NCI-H510A (cell line): ENCODE results near the gene SHMT2.

Source experiments
- DNase-seq: peaks from one replicate; lab custom pipeline; 2025; lab: John Stamatoyannopoulos, UW

SHMT2 gene

DNA sequence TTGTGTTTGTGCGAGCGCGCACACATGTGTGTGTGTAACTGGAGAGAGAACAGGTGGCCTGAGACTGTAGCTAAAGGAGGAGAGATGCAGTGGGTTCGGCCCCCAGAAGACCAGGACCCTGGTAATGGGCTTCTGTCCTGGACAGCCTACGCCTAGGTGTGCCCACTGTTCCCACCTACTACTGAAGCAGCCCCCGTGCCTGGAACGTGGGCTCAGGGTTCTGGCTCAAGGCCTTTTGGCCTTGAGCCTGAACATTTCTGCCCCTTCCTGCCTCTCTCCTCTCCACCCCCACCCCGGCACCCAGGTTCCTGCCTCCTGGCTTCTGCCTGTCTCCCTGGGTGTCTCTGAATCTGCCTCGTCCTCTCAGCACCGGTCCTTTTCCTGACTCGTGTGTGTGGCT lies 14.4 kb upstream of the SHMT2 start:
- no peak for DNase-seq

GRCh38 chr12:57215668-57216013 lies 13.9 kb upstream of the SHMT2 start:
- DNase-seq, result no peak

GRCh38 chr12:57216014-57216911 lies 13.2 kb upstream of the SHMT2 start, which contains the start of gene NXPH4:
NXPH4 (plus strand) TSS chr12:57216794; CDS start chr12:57216970, 176 bp downstream.
- peak; percentile 55 for DNase-seq

GRCh38 chr12:57216921-57217879 lies 12.3 kb upstream of the SHMT2 start:
- DNase-seq, result no peak

- no peak for DNase-seq
Measured at GRCh38 chr12:57218030-57218853, 11.3 kb upstream of the SHMT2 start.

DNA sequence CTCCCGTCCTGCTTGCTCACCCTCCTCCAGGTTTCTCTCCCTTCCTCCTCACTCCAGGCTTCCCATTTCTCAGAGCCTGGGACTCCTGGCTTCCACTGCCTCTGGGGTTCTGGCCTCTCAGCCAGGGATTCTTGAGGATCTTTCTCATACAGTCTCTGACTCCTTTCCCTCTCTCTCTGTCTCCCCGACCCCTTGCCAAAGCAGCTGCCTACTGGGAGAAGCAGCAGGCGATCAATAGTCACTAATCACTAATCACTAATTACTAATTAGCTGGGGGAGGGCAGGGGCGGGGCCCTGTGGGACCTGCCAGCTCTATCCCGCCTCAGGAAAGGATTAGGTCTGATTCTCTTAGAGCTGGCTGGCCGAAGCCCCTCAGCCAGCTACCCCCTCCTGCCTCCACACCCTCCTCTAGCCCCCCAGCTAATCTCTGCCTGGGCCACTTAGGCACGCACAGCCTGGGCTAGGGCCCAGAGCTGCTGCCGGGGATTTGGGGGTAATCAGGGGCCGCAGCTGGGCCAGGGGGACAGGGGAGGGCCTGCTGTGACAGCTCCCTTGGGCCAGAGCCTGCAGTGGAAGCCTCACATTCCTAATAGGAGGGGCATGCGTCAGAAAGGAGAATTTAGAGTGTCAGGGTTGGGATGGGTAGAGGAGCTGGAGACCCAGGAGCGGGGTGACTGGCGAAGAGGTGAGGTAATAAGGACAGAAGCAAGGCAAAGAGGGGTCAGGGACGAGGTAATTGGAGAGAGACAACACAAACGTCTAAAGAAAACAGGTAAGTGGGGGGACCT lies 10.1 kb upstream of the SHMT2 start:
- DNase-seq, result no peak

DNA sequence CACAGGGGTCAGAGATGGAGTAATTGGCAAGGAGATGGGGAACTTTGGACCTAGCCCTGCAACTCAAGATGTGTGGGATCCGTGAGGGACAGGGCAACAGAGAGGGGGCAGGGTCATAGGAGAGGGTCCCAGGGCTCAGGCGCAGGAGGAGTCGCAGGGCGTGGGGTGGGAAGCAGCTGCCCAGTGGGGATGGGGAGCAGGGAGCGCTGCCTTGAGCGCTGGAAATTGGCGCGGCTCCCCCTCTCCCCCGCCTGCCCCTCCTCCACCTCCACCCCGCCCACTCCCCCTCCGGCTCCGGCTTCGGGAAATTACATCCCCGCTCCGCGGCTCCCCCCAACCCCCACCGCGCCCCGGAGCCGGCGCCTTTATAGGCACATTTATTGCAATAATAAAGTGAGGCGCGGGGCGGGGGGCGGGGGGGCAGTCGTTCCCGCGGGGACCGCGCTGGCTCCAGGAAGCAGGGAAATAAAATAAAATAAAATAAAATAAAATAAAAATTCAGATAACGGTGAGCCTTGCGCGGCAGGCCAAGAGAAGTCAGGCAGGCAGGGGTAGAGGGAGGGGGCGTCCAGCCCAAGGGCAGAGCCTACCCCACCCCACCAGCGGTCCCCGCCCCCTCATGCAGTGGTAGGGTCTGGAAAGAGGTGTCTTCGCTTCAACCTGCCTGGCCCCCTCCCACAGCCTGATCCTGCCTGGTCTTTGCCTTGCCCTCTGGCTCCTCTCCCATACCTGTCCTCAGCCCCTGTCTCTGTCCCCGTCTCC lies 9.3 kb upstream of the SHMT2 start:
- DNase-seq, result no peak

DNA sequence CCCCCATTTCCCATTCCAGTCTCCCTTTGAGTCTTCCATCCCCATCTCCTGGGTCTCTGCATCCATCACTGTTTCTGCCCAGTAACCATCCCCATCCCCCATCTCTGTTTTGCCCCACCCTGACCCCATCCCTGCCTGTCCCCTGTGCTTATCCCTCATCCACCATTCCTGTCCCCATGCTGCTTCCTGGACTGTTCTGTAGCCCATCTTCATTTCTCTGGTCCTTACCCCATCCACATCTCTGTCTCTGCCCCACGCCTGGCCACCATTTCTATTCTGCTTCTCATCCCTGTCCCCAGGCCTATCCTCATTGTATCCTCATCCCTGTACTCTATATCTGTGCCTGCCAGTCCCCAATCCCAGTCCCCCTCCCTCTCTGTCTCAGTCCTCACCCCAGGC lies 8.7 kb upstream of the SHMT2 start:
- DNase-seq, result no peak

- no peak for DNase-seq
Measured at GRCh38 chr12:57221169-57221917, 8.2 kb upstream of the SHMT2 start.

DNA sequence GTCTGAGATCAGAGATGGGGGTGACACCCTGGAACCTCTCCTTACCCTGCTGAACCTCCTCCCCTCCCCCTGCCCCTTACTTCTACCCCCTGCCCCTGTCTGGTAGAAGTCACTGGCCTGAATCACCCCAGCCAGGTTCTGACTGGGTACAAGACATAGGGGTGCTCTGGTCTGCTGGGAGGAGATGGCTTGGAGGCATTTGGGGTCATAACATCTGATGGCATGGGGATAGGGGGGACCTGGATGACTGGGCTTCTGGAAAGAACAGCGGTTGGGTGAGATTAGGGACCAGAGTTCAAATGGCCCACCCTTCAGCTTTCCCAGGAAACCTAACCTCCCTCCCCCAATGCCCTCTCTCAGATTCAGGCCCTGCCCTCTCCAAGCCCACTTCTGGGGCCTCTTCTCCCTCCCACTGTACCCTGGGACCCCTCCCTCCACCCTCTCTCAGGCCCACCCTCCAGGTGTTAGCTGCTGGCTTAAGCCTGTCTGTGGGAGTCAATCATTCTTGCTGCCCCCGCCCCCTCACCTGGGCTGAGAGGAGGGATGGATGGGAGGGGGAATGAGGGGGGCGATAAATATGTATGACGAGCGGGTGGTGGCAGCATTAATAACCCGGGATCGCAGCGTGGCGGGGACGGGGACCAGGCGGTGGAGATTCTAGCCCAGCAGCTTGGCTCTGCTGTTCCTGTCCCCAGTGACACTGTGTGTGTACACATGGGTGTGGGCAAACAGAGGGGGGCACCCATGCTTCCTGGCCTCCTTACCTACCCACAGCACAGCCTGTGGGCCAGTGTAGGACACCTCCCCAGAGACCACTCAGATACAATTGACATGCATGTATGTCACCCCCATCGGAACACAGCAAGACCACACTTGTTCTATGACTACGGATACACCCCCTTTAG lies 7.0 kb upstream of the SHMT2 start:
- no peak for DNase-seq

GRCh38 chr12:57223191-57224165 lies 6.0 kb upstream of the SHMT2 start:
- no peak for DNase-seq

DNA sequence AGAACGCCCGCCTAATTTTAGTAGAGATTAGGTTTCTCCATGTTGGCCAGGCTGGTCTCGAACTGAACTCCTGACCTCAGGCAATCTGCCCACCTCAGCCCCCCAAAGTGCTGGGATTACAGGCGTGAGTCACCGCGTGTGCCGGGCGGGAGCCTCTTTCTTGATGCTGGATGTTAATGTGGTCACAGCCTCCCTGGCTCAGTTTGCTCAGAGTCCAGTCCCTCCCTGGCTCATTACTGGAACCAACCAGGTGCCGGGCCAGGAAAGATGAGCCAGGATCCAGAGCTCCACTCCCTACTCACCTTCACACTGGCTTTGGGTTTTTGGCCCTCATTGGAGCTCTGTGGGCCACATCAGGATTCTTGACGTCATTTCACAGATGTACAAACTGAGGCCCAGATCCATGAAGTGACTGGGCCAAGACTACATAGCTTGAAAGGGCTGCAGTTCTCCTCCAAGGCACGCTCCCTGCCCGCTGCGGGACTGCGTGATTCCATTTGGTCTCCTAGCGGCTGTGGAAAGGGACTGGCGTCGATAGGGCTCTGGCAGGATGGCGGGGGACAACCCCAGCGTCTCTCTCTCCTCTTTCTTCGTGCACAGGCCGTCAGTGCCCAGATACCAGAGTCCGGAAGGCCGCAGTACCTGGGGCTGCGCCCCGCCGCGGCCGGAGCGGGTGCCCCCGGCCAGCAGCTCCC lies 5.1 kb upstream of the SHMT2 start:
- DNase-seq, result no peak

DNA sequence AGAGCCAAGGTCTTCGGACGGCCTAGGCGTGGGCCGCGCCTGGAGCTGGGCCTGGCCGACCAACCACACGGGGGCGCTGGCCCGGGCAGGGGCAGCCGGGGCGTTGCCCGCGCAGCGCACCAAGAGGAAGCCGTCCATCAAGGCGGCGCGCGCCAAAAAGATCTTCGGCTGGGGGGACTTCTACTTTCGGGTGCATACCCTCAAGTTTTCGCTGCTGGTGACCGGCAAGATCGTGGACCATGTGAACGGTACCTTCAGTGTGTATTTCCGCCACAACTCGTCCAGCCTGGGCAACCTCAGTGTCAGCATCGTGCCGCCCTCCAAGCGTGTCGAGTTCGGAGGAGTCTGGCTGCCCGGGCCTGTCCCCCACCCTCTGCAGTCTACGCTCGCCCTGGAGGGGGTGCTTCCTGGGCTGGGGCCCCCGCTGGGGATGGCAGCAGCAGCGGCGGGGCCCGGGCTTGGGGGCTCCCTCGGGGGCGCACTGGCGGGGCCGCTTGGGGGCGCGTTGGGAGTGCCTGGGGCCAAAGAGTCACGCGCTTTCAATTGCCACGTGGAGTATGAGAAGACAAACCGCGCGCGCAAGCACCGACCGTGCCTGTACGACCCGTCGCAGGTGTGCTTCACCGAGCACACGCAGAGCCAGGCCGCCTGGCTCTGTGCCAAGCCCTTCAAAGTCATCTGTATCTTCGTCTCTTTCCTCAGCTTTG lies 4.4 kb upstream of the SHMT2 start:
- peak; percentile 85 for DNase-seq

DNA sequence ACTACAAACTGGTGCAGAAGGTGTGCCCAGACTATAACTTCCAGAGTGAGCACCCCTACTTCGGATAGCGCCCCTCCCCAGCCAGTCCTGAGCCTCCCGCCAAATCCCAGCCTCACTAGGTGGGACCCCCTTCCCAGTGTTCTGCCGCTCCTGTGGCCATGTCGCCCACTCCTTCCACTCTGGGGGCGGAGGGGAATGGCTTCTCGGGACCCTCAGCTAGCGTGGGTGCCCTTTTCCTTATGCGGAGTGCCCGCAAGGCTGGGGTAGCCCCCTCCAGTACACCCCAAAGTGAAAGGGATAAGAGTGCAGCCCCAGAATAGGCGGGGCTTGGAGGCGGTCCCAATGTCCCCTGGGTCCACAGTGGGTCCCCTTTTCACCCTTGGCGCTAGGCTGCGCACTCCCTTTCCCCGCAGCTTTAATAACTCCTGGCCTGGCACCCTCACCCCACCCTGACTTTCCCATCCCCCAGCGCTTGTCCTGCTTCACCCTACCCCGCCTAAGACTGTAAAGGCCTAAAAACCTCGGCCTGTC lies 3.8 kb upstream of the SHMT2 start:
- no peak for DNase-seq

GRCh38 chr12:57226588-57227314 lies 2.8 kb upstream of the SHMT2 start:
- no peak for DNase-seq
